Adrenal gland (tissue), 5 donors: ENCODE data around the gene PEX16.

Source experiments
- CTCF ChIP-seq, 6 experiments: fragments of 450-650 bp in 4 of 6; fragments of 200-600 bp in 2 of 6; sonication (generic) in 1 of 6; IDR thresholded peaks; 1 replicate in 5 of 6; 2 replicates in 1 of 6; pipeline versions ENCODE4 v1.5.1 to v1.8.0; 2016 to 2021; ENCODE audit warnings: antibody characterized with exemption in 6 of 6, mild to moderate bottlenecking in 2 of 6, moderate library complexity in 1 of 6
- POLR2A ChIP-seq, 2 donors: fragments of 450-650 bp; IDR thresholded peaks; one replicate each; pipeline ENCODE4 v1.6.1; 2017; ENCODE audit warnings: antibody characterized with exemption in 2 of 2, mild to moderate bottlenecking in 2 of 2, moderate library complexity in 1 of 2
- donor health status: DM: no; HTN: no; CAD: no.

- TF ChIP-seq POLR2A (IDR thresholded peaks at IDR 0.05), result no peak
- TF ChIP-seq CTCF (IDR thresholded peaks at IDR 0.05), result no peak
Observed at GRCh38 chr11:45871638-45872037, 46.0 kb downstream of the PEX16 start.
